ENCODE data around the gene ASPDH. TPM values are rescaled to one million over a fixed set of nuclear protein-coding genes. Genes with fewer than 3 reads are reported as not detected.

Gene ASPDH
- total and polyA plus RNA-seq, 2 of the 13 experiments (the other 11 are each of a cell fraction or from before 2014, with no cell fraction given): 2.2 to 3.3 TPM

- Histone ChIP-seq H2AFZ (ENCODE audit: low read length) (no peak overlapping the region), H4K20me1 (ENCODE audit: insufficient read depth, low read length) (no peaks in the 10 kb centered on the region), H3K9ac (ENCODE audit: insufficient read depth, low read depth, low read length) (no peak overlapping the region), H3K4me1 (ENCODE audit: insufficient read depth, low read length) (peaks cover 4% of the 10 kb centered on the region), H3K79me2 (ENCODE audit: insufficient read depth, low read length) (no peaks in the 10 kb centered on the region), H3K27me3 (ENCODE audit: control insufficient read depth in 1 of 2, insufficient read depth in 2 of 2, low read length in 2 of 2) (peaks cover 1 to 7% of the 10 kb centered on the region in 2 experiments; a peak in 4 of 5 replicates), H3K9me3 (ENCODE audit: low read length) (no peaks in the 10 kb centered on the region), H3K36me3 (replicated peaks in 1 of 2; ENCODE audit: control insufficient read depth in 1 of 2, insufficient read depth in 2 of 2, low read length in 2 of 2) (no peaks in the 10 kb centered on the region), H3K4me3 (replicated peaks in 1 of 3; ENCODE audit: insufficient read depth in 1 of 3, low read depth in 2 of 3, low read length in 3 of 3) (no peak overlapping the region), H3K4me2 (ENCODE audit: low read depth, low read length) (no peak overlapping the region), H3K27ac (ENCODE audit: extremely low read length, insufficient read depth, low read length) (no peak overlapping the region)
- ATAC-seq (no peak), FAIRE-seq (no peak), DNase-seq (ENCODE audit: low spot score) (no peak)
- in situ Hi-C loops (cut with HindIII; ENCODE audit: extremely low pct_ligation_motif_present, low pct_unique_long_range_greater_than_20kb): no loop called here
- ChIA-PET POLR2A (no interaction called here), CTCF (ENCODE audit: low intra/inter-chr PET ratio, low total read pairs) (no interaction called here)
- no TSS peak for BruUV-seq (replicated peaks)
- TF ChIP-seq ZNF101 (CRISPR knock-in tag; IDR thresholded peaks at IDR 0.05; ENCODE audit: borderline replicate concordance, low read depth) (no peak), HDAC6 (IDR thresholded peaks at IDR 0.05; ENCODE audit: low read depth, low read length) (no peak)
- 37% methylated on average over 23 of the region's 25 CpGs for WGBS (ENCODE audit: low lambda C conversion rate)
- intact Hi-C loops (cut with micrococcal nuclease; ENCODE audit: unreplicated experiment): no loop called here
Measured at GRCh38 chr19:50501568-50502475, 11.9 kb downstream of the ASPDH start.

GRCh38 chr19:50501186-50501567 is 12.5 kb downstream of the ASPDH start:
- no TSS peak for BruUV-seq (replicated peaks)
- ATAC-seq: no peak
- WGBS (ENCODE audit: low lambda C conversion rate): 3% methylated on average over 3 of the region's 12 CpGs
- no peaks in the 10 kb centered on the region for H3K36me3 ChIP-seq (replicated peaks in 1 of 2; ENCODE audit: control insufficient read depth in 1 of 2, insufficient read depth in 2 of 2, low read length in 2 of 2)
- peaks cover 1 to 7% of the 10 kb centered on the region in 2 experiments; a peak in 3 of 5 replicates for H3K27me3 ChIP-seq (ENCODE audit: control insufficient read depth in 1 of 2, insufficient read depth in 2 of 2, low read length in 2 of 2)
- no peak overlapping the region for H3K4me3 ChIP-seq (replicated peaks in 1 of 3; ENCODE audit: insufficient read depth in 1 of 3, low read depth in 2 of 3, low read length in 3 of 3)
- H3K9me3 ChIP-seq (ENCODE audit: low read length): no peaks in the 10 kb centered on the region
- H3K27ac ChIP-seq (ENCODE audit: extremely low read length, insufficient read depth, low read length): no peak overlapping the region
- ChIA-PET POLR2A (no interaction called here), CTCF (ENCODE audit: low intra/inter-chr PET ratio, low total read pairs) (no interaction called here)
- no peaks in the 10 kb centered on the region for H4K20me1 ChIP-seq (ENCODE audit: insufficient read depth, low read length)
- H2AFZ ChIP-seq (ENCODE audit: low read length): no peak overlapping the region
- no peaks in the 10 kb centered on the region for H3K79me2 ChIP-seq (ENCODE audit: insufficient read depth, low read length)
- no peak for FAIRE-seq
- peaks cover 11% of the 10 kb centered on the region for H3K4me1 ChIP-seq (ENCODE audit: insufficient read depth, low read length)
- DNase-seq (ENCODE audit: low spot score): no peak
- in situ Hi-C loops (cut with HindIII; ENCODE audit: extremely low pct_ligation_motif_present, low pct_unique_long_range_greater_than_20kb) (no loop called here), intact Hi-C loops (cut with micrococcal nuclease; ENCODE audit: unreplicated experiment) (no loop called here)
- H3K9ac ChIP-seq (ENCODE audit: insufficient read depth, low read depth, low read length): no peak overlapping the region
- H3K4me2 ChIP-seq (ENCODE audit: low read depth, low read length): no peak overlapping the region
- TF ChIP-seq CBFB (CRISPR knock-in tag; IDR thresholded peaks at IDR 0.05) (no peak), JUND (CRISPR knock-in tag; IDR thresholded peaks at IDR 0.05) (no peak), NAIF1 (CRISPR knock-in tag; IDR thresholded peaks at IDR 0.05; ENCODE audit: borderline replicate concordance) (no peak), ZNF512 (CRISPR knock-in tag; IDR thresholded peaks at IDR 0.05) (no peak), RAD51 (IDR thresholded peaks at IDR 0.05; ENCODE audit: borderline replicate concordance) (no peak), TRIM24 (CRISPR knock-in tag; IDR thresholded peaks at IDR 0.05) (no peak), SNRNP70 (IDR thresholded peaks at IDR 0.05; ENCODE audit: low read depth, low read length) (no peak), BRF2 (CRISPR knock-in tag; IDR thresholded peaks at IDR 0.05) (no peak), ZNF430 (CRISPR knock-in tag; IDR thresholded peaks at IDR 0.05) (no peak), ZNF607 (CRISPR knock-in tag; IDR thresholded peaks at IDR 0.05; ENCODE audit: borderline replicate concordance) (no peak)
